DMS53 treated with DMSO at 0.1 percent for 48 hours (cell line): ENCODE results near the gene C3orf49.

Experiments
- DNase-seq: peaks from one replicate; lab custom pipeline; 2025; ENCODE audit not compliant: unreplicated experiment; lab: John Stamatoyannopoulos, UW

C3orf49 gene, protein sequence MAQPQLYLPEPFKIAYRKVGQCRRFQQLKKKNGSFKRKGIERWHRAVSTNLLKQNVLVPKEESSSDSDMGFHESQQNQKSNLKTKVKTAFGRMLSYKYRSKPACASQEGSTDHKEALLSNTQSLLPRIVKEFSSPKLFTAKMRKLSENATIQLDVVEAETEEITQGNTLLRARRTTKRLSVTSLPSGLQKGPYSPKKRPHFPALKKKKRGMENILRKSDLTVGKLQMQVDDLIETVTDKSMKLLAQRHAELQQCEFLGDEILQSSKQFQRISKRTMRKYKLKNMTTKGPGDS

DNA sequence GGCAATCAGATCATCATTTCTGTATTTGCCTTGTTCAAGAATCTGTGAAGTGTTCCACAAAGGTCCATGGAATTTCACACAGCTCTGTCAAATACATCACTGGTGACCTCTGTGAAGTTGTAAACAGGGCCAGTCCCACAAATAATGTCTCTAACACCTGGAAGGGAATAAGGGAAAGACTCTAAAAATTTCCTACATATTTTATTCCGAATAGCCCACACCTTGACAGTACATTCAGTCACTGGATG is at the start of gene C3orf49:
Gene C3orf49 (plus strand): TSS at position 149 of the 248 bp plus-strand sequence. CDS start 173 bp downstream, outside the sequence.
- DNase-seq = no peak

DNA sequence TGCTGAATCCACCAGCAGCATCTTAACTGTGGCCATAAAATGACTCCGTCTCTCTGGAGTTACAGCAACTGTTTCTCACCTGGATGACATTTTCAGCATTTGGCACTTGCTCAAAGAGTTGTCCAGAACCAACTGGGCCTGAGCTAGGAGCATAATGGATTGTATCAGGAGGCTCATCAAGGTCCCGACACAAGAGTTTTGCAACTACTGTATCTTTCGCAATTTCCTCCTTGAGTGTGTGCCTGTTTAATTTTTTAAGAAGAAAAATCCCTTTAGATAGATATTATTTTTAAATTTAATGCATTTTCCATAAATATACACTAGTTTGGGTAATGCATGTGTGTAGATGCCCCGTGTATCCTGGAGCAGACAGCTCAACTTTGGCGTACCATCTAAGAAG is 44.3 kb upstream of the C3orf49 start:
- no peak for DNase-seq

DNA sequence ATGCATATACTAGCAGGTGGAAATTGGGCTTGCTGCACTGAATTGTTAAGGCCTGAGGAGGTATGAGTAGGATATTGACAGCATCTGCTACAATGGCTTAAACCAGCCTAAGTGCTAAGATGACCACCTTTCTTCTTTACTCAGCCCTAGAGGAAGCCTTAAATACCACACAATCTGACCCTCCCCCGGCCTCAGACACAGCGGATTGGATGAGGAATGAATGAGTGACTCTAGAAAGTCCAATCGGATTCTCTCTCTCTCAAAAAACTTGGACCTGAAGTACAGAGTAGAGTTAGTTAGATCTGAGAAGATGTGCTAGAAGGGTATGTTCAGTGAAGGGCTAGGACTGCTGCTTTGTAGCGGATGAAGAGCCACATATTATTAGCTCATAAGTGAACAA is 39.9 kb upstream of the C3orf49 start:
- DNase-seq = no peak

DNA sequence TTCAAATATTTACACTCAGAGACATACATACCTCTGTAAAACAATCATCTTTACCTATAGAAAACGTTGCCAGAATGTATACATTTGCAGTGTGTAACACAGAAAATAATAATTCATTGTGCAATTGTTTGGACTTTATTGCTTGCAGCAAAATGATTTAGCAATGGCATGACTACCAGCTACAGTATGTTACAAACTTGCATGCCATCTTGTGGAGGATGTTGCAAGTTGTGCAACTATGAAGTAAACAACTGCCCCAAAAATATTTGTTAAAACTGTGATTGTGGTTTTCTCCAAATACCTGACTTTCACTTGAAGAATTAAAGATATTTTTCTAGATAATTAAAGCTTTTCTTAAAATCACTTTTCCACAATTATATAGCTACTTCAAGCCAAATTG is 27.1 kb upstream of the C3orf49 start:
- DNase-seq = no peak

DNA sequence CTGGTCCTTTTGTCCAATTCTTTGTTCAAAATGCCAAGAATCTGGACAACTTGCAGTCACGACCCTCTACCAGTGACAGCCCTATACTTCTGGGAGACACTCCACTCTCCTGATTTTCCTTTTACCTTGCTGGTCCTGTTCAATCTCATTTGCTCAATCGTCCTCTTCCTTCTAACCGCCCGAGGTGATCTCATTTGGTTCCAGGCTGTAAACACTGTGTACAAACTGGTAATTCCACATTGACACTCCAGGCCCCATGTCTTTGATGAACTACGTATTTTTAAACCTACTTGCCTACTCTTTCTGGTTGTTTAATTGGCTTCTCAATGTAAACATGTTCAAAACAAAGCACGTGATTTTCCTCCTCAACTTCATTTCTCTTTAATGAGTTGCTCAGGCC is 23.7 kb upstream of the C3orf49 start:
- DNase-seq = no peak

GRCh38 chr3:63798544-63798943 is 20.6 kb upstream of the C3orf49 start:
- no peak for DNase-seq

DNA sequence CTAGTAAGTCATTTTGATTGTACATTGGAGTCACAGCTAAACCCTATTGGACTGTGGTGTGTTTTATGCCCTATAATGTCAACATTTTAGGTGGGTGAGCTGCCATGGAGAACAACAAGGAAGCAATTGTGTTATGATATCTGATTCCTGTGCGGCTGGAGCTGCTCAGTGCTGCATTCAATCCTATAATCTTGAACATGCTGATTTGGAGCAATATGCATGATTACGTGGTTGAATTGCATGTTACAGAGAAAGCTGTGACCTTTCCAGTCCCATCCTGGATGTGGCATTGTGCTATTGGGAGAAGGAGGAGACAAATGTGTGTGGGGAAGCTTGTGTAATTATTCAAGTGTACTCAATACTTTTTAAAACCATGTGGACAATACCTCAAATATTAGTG is 20.1 kb upstream of the C3orf49 start:
- DNase-seq = no peak

DNA sequence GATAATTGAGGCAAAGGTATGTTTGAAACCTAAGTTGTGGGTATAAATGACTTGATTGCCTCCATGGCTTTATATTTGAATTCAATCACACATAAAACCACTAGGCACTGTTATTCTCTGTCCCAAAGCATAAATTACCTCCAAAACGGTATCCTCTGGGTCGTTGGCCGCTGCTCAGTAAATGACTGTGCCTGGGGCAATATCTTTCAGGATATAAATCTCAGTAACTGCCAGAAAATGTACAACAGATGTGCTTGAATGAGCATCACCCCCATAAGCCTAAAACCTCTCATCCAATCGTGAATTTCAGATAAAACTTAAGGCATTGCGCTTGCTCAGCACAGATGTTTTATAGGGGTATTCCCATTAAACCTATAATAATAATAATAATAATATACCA is 19.0 kb upstream of the C3orf49 start:
- DNase-seq = no peak

DNA sequence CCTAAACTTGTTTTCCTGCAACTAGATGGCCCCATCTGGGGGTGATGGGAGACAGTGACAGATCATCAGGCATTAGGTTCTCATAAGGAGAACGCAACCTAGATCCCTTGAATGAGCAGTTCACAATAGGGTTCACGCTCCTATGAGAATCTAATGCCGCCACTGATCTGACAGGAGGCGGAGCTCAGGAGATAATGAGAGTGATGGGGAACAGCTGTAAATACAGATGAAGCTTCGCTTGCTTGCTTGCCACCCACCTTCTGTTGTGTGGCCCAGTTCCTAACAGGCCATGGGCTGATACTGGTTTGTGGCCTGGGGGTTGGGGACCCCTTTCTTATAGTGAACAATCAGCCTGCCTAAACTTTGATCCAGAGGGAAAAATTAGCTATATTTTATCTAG is 15.2 kb upstream of the C3orf49 start:
- DNase-seq = no peak

DNA sequence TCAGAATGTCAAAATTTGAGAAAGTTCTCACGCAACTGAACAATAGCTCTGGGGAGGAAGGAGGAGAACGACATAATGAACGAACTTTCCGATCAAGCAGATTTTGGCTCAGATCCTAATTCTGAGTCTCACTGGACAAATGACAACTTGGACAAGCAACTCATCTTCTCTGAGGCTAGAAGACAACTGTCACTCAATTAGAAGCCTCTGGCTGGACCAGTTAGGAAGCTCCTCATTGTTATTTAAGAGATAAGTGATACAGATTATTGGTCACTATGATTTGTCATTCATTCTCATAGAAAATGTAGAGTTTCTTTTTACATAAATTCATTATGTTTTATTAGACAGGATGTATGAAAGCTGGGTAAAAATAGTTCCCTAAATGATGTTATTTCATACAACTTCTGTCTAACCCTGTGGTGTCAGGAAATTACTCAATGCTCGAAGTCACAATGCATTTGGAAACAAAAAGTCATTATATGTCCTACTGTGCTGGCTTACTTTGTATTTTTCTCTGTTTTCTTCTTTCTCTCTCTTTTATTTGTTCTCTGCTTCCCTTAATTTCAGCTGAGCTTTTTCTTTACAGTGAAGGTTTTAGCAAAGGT is 11.0 kb upstream of the C3orf49 start:
- no peak for DNase-seq

GRCh38 chr3:63808633-63809032 is 10.5 kb upstream of the C3orf49 start:
- DNase-seq = no peak

DNA sequence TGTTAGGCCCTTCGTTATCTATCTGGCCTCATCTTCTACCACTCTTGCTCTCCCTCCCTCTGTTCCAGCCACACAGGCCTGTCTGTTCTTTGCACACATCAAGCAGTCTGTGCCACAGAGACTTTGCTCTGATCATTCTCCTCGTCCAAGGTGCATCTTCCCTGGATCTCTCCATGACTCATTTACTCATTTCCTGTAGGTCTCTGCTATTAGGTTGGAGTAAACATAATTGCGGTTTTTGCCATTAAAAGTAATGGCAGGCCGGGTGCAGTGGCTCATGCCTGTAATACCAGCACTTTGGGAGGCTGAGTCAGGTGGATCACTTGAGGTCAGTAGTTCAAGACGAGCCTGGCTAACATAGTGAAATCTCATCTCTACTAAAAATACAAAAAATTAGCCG is 9.5 kb upstream of the C3orf49 start:
- no peak for DNase-seq

DNA sequence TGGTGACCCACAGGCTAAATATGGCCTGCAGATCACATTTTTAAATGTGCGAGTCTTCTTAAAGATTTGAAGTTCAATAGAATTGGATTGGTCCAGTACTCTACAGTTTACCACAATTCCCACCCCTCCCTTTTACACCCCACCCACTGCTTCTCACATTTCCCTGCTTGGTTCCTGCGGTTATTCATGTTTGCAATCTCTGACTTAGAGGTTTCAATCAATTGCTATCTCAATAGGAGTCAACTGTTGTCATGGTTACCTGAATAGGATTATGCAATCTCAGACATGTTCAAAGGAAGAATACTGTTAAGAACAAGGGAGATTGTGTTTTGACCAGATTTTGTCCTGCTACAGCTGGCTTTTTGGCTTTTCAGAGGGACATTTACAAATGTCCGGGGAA is 4.9 kb upstream of the C3orf49 start:
- no peak for DNase-seq

DNA sequence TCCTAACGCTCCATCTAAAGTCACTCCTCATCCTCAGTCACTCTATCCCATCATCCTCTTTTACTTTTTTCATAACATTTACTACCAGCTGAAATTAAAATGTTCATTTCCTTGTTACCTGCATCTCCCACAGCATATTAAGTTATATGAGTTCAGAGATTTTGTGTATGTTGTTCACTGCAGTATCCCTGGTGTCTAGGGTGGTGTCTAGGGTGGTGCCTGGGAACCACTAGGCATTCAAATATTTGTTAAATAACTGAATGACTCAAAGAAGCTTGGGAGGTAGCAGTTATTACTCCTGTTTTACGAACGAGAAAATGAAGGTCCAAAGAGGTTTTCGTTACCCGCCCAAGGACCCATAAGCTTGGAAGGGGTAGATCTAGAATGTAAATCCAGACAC is 1.9 kb upstream of the C3orf49 start:
- DNase-seq = no peak

GRCh38 chr3:63818282-63819150 is 583 bp upstream of the C3orf49 start:
- no peak for DNase-seq

GRCh38 chr3:63824309-63824708 is 5.2 kb downstream of the C3orf49 start:
- no peak for DNase-seq

DNA sequence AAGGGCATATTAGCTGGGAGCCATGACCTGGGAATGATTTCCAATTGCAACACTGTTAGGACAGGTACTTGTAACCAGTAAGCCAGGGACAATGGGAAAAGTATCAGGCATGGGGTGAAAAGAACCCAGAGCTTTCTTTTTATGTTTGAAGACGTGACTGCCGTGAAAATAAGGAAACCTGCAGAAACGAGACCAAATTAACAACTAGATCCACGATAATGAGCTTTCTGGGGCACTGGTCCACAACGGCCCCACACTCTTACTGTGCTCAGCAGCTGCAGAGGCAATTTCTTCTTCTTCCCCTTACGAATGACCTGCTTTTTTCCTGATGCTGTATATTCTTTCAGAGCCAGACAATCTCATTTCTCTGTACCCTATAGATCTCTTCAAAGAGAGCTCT is 11.4 kb downstream of the C3orf49 start:
- DNase-seq = no peak

DNA sequence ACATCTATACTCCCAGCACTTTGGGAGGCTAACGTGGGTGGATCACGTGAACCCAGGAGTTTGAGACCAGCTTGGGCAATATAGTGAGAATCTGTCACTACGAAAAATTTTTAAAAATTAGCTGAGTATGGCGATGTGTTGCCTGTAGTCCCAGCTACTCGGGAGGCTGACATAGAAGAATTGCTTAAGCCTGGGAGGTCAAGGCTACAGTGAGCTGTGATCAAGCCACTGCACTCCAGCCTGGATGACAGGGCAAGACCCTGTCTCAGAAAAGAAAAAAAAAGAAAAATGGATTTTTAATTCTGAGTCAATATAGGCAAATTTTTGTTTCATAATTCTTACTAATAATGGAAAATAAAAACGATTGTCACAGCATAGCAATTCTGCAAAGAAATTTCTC is 13.3 kb downstream of the C3orf49 start:
- DNase-seq = no peak

DNA sequence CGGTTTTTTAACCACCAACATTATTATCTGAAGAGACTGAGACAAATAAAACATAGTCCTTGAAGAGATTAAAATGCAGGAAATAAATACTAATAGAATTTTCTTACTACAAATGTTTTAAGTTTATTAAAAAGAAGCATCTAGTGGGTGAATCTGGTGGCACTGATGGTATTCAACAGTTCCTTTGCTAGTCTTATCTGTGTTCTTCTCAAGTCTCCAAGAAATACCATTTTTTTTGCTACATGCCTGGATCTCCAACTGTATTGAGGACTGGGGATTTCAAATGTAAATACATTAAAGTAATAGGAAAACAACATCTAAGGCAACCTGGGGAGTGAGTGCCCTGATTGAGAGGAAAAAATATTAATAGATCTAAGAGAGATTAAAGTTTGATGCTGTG is 22.6 kb downstream of the C3orf49 start:
- no peak for DNase-seq

DNA sequence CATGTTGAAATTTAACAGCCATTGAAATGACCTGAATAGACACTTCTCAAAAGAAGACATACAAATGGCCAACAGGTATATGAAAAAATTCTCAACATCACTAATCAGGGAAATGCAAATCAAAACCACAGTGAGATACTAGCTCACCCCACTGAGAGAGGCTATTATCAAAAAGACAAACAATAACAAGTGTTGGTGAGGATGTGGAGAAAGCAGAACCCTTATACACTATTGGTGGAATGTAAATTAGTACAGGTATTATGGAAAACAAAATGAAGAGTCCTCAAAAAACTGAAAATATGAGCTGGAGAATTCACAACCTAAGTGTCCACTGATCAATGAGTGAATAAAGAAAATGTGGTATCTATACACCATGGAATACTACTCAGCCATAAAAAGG is 23.0 kb downstream of the C3orf49 start:
- DNase-seq = no peak

DNA sequence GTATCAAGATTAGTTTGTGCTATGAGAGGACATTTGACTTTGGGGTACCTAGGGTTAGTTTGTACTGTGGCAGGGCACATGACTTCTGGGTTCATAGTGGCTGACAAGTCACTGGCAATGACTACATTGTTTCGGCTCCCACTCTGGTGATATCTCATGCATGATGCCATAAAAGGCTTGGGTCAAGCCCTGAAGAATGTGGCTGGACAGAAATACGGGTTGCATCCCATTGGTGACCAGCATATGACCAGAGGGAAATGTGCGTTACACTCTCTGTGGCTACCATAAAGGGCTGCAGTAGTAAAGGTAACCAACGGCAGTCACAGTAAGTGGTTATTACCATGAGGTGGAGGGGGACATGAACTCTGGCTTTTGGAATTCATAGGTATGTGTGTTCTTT is 26.1 kb downstream of the C3orf49 start:
- DNase-seq = no peak

GRCh38 chr3:63847718-63848450 is 28.8 kb downstream of the C3orf49 start:
- DNase-seq = no peak
